OCI-LY7 (cell line): ENCODE results near the gene TPR. TPM values are rescaled to one million over a fixed set of nuclear protein-coding genes. Genes with fewer than 3 reads are reported as not detected.

Experiments
- BruUV-seq: library from RNA; stranded (reverse); fragments of 400-500 nt; replicated peaks from 2 replicates; lab custom pipeline; 2021; lab: Mats Ljungman, UMichigan
- CTCF ChIA-PET: fragments of 300-600 bp; sonication (Branson Sonifier 250); formaldehyde crosslinking; loops from one replicate; lab custom pipeline; 2022; ENCODE audit warnings: antibody characterized with exemption; ENCODE audit not compliant: unreplicated experiment; lab: Charles Lee
- POLR2A ChIA-PET: fragments of 300-600 bp; sonication (Branson Sonifier 250); formaldehyde crosslinking; loops from one replicate; lab custom pipeline; 2022; ENCODE audit warnings: antibody characterized with exemption; lab: Charles Lee
- DNase-seq: peaks from one replicate; pipeline ENCODE4 v3.0.0-alpha.2; 2015; ENCODE audit warnings: low spot score
- H2AFZ ChIP-seq: fragments of 200-600 bp; sonication (generic), shearing (Covaris generic); 2 replicates; pipeline ENCODE4 v1.6.1; 2014; ENCODE audit warnings: mild to moderate bottlenecking, antibody characterized with exemption, low read length, moderate library complexity
- H3K27ac ChIP-seq: fragments of 200-600 bp; sonication (generic); 2 replicates; pipeline ENCODE4 v1.5.1; 2014; ENCODE audit warnings: mixed run types, low read depth, mild to moderate bottlenecking, moderate library complexity, low read length, inconsistent platforms; ENCODE audit not compliant: poor library complexity, severe bottlenecking
- H3K36me3 ChIP-seq: fragments of 200-600 bp; sonication (generic); 2 replicates; pipeline ENCODE4 v1.6.1; 2014; ENCODE audit warnings: mild to moderate bottlenecking, antibody characterized with exemption, low read length, moderate library complexity, mixed read lengths; ENCODE audit not compliant: insufficient read depth
- H3K4me1 ChIP-seq: fragments of 200-600 bp; sonication (generic); 2 replicates; pipeline ENCODE4 v1.5.1; 2014; ENCODE audit warnings: mild to moderate bottlenecking, low read length; ENCODE audit not compliant: insufficient read depth, poor library complexity, severe bottlenecking
- H3K4me2 ChIP-seq: fragments of 200-600 bp; sonication (generic); 2 replicates; pipeline ENCODE4 v1.6.1; 2014; ENCODE audit warnings: mild to moderate bottlenecking, low read length
- H3K4me3 ChIP-seq: fragments of 200-600 bp; sonication (generic); 2 replicates; pipeline ENCODE4 v1.5.1; 2014; ENCODE audit warnings: mild to moderate bottlenecking, low read depth, low read length; ENCODE audit not compliant: poor library complexity, severe bottlenecking
- H3K79me2 ChIP-seq: fragments of 200-600 bp; sonication (generic); 2 replicates; pipeline ENCODE4 v1.6.1; 2016; ENCODE audit warnings: low read depth, mild to moderate bottlenecking, low read length, moderate library complexity, mixed read lengths; ENCODE audit not compliant: insufficient read depth
- H3K9me2 ChIP-seq: fragments of 200-600 bp; sonication (generic); 2 replicates; pipeline ENCODE4 v1.6.1; 2016; ENCODE audit warnings: mild to moderate bottlenecking, low read length, mixed read lengths; ENCODE audit not compliant: insufficient read depth
- H3K9me3 ChIP-seq: fragments of 200-600 bp; sonication (generic); 2 replicates; pipeline ENCODE4 v1.6.1; 2014; ENCODE audit warnings: mild to moderate bottlenecking, mixed run types, low read length, mixed read lengths
- H4K20me1 ChIP-seq: fragments of 200-600 bp; sonication (generic); 2 replicates; pipeline ENCODE4 v1.6.1; 2014; ENCODE audit warnings: mild to moderate bottlenecking, antibody characterized with exemption, low read length, moderate library complexity, mixed read lengths; ENCODE audit not compliant: insufficient read depth
- EZH2phosphoT487 ChIP-seq: fragments of 200-600 bp; sonication (generic); IDR thresholded peaks from 2 replicates; pipeline ENCODE4 v1.6.1; 2018; ENCODE audit warnings: low read depth, borderline replicate concordance, mild to moderate bottlenecking, mixed run types, antibody characterized with exemption, low read length, moderate library complexity, mixed read lengths
- intact Hi-C: fragments of 100-400 bp; cut with micrococcal nuclease; formaldehyde crosslinking; loops from one replicate; pipeline ENCODE4 v1.10.0; 2022; ENCODE audit not compliant: unreplicated experiment
- total RNA-seq, 2 experiments: library from RNA; depleted of rRNA in 1 of 2; stranded (reverse); fragments of >200 nt in 1 of 2; shearing (Covaris generic) in 1 of 2; gene quantifications; 2 replicates each; pipeline ENCODE4 v1.2.3, GENCODE V29; 2014 to 2022
- TF ChIP-seq, protein P1 (sequence below): fragments of 200-600 bp; sonication (generic); conservative IDR thresholded peaks from 2 replicates; pipeline ENCODE4 v1.5.1; 2014; ENCODE audit warnings: mild to moderate bottlenecking, antibody characterized with exemption, low read length, moderate library complexity, mixed read lengths

Gene TPR
- total RNA-seq, 2 experiments from 2014 or later: 92.1 to 136 TPM

DNA sequence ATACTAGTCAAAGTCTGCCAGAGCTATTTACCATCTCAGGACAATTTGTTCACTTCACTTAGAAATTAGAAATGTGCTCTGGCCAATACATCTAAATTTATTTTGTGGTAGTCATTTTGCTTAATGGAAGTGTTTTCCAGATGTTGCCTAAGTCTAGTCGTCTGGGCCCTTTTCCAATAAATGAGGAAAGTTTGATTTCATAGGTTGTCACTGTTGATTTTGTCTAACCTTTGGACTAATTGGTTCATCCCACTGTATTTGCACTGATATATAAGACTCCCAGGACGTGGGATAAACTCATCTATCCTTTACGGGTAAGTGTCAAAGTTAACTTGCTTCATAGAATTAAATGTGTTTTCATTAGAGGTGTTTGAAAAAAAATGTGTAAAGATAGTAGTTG, 79.1 kb downstream of the TPR start, which contains the start of gene PRG4:
PRG4 (plus strand) TSS at position 300 of the 400 bp plus-strand sequence.
- Histone ChIP-seq H3K79me2 (no peaks in the 10 kb centered on the region), H3K36me3 (no peaks in the 10 kb centered on the region), H3K4me3 (no peak within 1 kb of the TSS), H3K4me2 (no peak within 1 kb of the TSS), H3K9me2 (no peaks in the 10 kb centered on the region), H3K27ac (no peak within 1 kb of the TSS), H4K20me1 (no peaks in the 10 kb centered on the region), H3K9me3 (no peaks in the 10 kb centered on the region), H3K4me1 (no peaks in the 10 kb centered on the region), H2AFZ (no peak within 1 kb of the TSS)
- DNase-seq: no peak
- POLR2A ChIA-PET: interaction anchor here (0.6 to 0.8 kb wide), 2 partner anchors 18 to 198 kb away, joined by 3 to 4 read pairs; no protein-coding TSS in a partner anchor
- intact Hi-C loops: loop anchor here (5.0 kb wide), 1 partner anchor 484 kb away; no protein-coding TSS in a partner anchor
- no TSS peak for BruUV-seq
- CTCF ChIA-PET: no interaction called here
- TF ChIP-seq EZH2phosphoT487: no peak
- TF ChIP-seq, protein P1, sequence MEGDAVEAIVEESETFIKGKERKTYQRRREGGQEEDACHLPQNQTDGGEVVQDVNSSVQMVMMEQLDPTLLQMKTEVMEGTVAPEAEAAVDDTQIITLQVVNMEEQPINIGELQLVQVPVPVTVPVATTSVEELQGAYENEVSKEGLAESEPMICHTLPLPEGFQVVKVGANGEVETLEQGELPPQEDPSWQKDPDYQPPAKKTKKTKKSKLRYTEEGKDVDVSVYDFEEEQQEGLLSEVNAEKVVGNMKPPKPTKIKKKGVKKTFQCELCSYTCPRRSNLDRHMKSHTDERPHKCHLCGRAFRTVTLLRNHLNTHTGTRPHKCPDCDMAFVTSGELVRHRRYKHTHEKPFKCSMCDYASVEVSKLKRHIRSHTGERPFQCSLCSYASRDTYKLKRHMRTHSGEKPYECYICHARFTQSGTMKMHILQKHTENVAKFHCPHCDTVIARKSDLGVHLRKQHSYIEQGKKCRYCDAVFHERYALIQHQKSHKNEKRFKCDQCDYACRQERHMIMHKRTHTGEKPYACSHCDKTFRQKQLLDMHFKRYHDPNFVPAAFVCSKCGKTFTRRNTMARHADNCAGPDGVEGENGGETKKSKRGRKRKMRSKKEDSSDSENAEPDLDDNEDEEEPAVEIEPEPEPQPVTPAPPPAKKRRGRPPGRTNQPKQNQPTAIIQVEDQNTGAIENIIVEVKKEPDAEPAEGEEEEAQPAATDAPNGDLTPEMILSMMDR: no peak

GRCh38 chr1:186292875-186293274, 82.2 kb downstream of the TPR start:
- Histone ChIP-seq H3K4me1 (no peaks in the 10 kb centered on the region), H3K9me3 (no peaks in the 10 kb centered on the region), H3K27ac (no peak overlapping the region), H3K9me2 (no peaks in the 10 kb centered on the region), H3K79me2 (no peaks in the 10 kb centered on the region), H3K36me3 (no peaks in the 10 kb centered on the region), H3K4me2 (no peak overlapping the region), H3K4me3 (no peak overlapping the region), H2AFZ (no peak overlapping the region), H4K20me1 (no peaks in the 10 kb centered on the region)
- BruUV-seq: no TSS peak
- no peak for DNase-seq
- ChIA-PET POLR2A (interaction anchor here (0.6 to 1.1 kb wide), 4 partner anchors 39 to 146 kb away, joined by 3 to 4 read pairs (median 3); no protein-coding TSS in a partner anchor), CTCF (no interaction called here)
- intact Hi-C loops: no loop called here
- TF ChIP-seq EZH2phosphoT487: no peak
- TF ChIP-seq, protein P1: no peak

DNA sequence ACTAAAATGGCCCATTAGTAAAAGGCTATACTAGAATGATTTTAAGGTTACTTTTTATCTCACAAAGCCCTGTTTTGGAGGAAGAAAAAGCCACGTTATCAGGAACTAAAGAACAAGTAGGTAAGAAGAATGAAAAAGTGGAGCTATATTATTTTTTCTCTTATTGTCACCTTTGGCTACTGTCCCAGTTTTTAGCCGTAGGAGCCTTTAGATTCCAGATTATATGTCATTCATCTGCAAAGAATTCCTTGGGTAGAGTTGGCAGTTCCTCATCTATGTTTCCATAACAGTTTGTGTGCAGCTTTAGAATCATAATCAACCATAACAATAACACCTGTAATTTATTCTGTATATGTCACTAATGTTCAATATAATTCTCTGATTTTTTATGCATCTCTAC, 83.8 kb downstream of the TPR start:
- no peak overlapping the region for H3K27ac ChIP-seq
- H3K4me2 ChIP-seq: no peak overlapping the region
- ChIA-PET CTCF (no interaction called here), POLR2A (interaction anchor here (0.6 to 2.4 kb wide), 6 partner anchors 8 to 323 kb away, joined by 3 to 7 read pairs (median 3); no protein-coding TSS in a partner anchor)
- no peak for DNase-seq
- H4K20me1 ChIP-seq: no peaks in the 10 kb centered on the region
- no peak overlapping the region for H3K4me3 ChIP-seq
- intact Hi-C loops: no loop called here
- H3K79me2 ChIP-seq: no peaks in the 10 kb centered on the region
- no peaks in the 10 kb centered on the region for H3K9me2 ChIP-seq
- no TSS peak for BruUV-seq
- H3K4me1 ChIP-seq: no peaks in the 10 kb centered on the region
- no peaks in the 10 kb centered on the region for H3K36me3 ChIP-seq
- TF ChIP-seq, protein P1: no peak
- TF ChIP-seq EZH2phosphoT487: no peak
- H2AFZ ChIP-seq: no peak overlapping the region
- no peaks in the 10 kb centered on the region for H3K9me3 ChIP-seq
